HepG2 (cell line): ENCODE measurements around the gene TSPAN17. TPM values are rescaled to one million over a fixed set of nuclear protein-coding genes. Genes with fewer than 3 reads are reported as not detected.

Experiments used
- ARID3A ChIP-seq: IDR thresholded peaks from 2 replicates; pipeline ENCODE4 v1.6.1; 2012; ENCODE audit warnings: low read depth, low read length, improper control_type of control experiment
- ATF7 ChIP-seq, 2 experiments: fragments of 450-650 bp in 1 of 2; sonication (generic) in 1 of 2; formaldehyde crosslinking in 1 of 2; IDR thresholded peaks; 2 replicates each; pipeline versions ENCODE4 v1.4.0 to v1.6.1; 2016 to 2020; ENCODE audit warnings: antibody characterized with exemption in 1 of 2, mild to moderate bottlenecking in 1 of 2, missing genetic modification reagents in 1 of 2
- CENPX ChIP-seq: sonication (generic); formaldehyde crosslinking; IDR thresholded peaks from 2 replicates; pipeline ENCODE4 v1.9.0; 2021; ENCODE audit warnings: mild to moderate bottlenecking, missing genetic modification reagents, moderate library complexity
- FOSL2 ChIP-seq: sonication (generic); formaldehyde crosslinking; IDR thresholded peaks from 2 replicates; pipeline ENCODE4 v1.4.0; 2020; ENCODE audit warnings: missing genetic modification reagents
- FOXK2 ChIP-seq: fragments of 450-650 bp; IDR thresholded peaks from 2 replicates; pipeline ENCODE4 v1.6.1; 2016
- HBP1 ChIP-seq: IDR thresholded peaks from 2 replicates; pipeline ENCODE4 v1.6.1; 2016; ENCODE audit warnings: low read depth, control low read depth
- HMGXB3 ChIP-seq: sonication (generic); formaldehyde crosslinking; IDR thresholded peaks from 2 replicates; pipeline ENCODE4 v1.4.0; 2020; ENCODE audit warnings: missing genetic modification reagents, borderline replicate concordance
- JUND ChIP-seq: sonication (generic); formaldehyde crosslinking; IDR thresholded peaks from 2 replicates; pipeline ENCODE4 v1.8.0; 2022; ENCODE audit warnings: mild to moderate bottlenecking, missing genetic modification reagents
- KDM1A ChIP-seq: IDR thresholded peaks from 2 replicates; pipeline ENCODE4 v1.6.1; 2016; ENCODE audit warnings: missing compliant biosample characterization
- KLF15 ChIP-seq: sonication (generic); formaldehyde crosslinking; IDR thresholded peaks from 2 replicates; pipeline ENCODE4 v1.8.1; 2023; ENCODE audit warnings: borderline replicate concordance, mild to moderate bottlenecking, inconsistent platforms, missing genetic modification reagents, mixed read lengths
- KLF16 ChIP-seq, 2 experiments: sonication (generic) in 1 of 2; formaldehyde crosslinking in 1 of 2; IDR thresholded peaks; 2 replicates each; pipeline versions ENCODE4 v1.6.1 to v1.8.0; 2016 to 2023; ENCODE audit warnings: missing genetic modification reagents in 2 of 2, missing compliant biosample characterization in 1 of 2
- MATR3 ChIP-seq: sonication (generic); formaldehyde crosslinking; IDR thresholded peaks from 2 replicates; pipeline ENCODE4 v1.4.0; 2020; ENCODE audit warnings: missing genetic modification reagents
- MTF1 ChIP-seq: sonication (generic); formaldehyde crosslinking; IDR thresholded peaks from 2 replicates; pipeline ENCODE4 v1.5.0; 2020; ENCODE audit warnings: missing genetic modification reagents
- NBN ChIP-seq: fragments of 450-650 bp; conservative IDR thresholded peaks from 2 replicates; pipeline ENCODE4 v1.6.1; 2017
- NCOA5 ChIP-seq: sonication (generic); formaldehyde crosslinking; IDR thresholded peaks from 2 replicates; pipeline ENCODE4 v1.4.0; 2020; ENCODE audit warnings: missing genetic modification reagents
- NFATC3 ChIP-seq: sonication (generic); formaldehyde crosslinking; IDR thresholded peaks from 2 replicates; pipeline ENCODE4 v1.5.1; 2020; ENCODE audit warnings: mild to moderate bottlenecking, missing genetic modification reagents
- NFE2L2 ChIP-seq: fragments of 150-350 bp; IDR thresholded peaks from 2 replicates; pipeline ENCODE4 v1.6.1; 2014; ENCODE audit warnings: low read length
- PTBP1 ChIP-seq: fragments of 200-400 bp; formaldehyde crosslinking; IDR thresholded peaks from 2 replicates; pipeline ENCODE4 v1.6.1; 2018; ENCODE audit warnings: low read length, low read depth; ENCODE audit not compliant: poor library complexity, severe bottlenecking
- ZNF224 ChIP-seq: sonication (generic); formaldehyde crosslinking; IDR thresholded peaks from 2 replicates; pipeline ENCODE4 v1.5.0; 2020; ENCODE audit warnings: mild to moderate bottlenecking, missing genetic modification reagents
- ZNF333 ChIP-seq: sonication (generic); formaldehyde crosslinking; IDR thresholded peaks from 2 replicates; pipeline ENCODE4 v1.4.0; 2020; ENCODE audit warnings: mild to moderate bottlenecking, missing genetic modification reagents, borderline replicate concordance
- ZNF44 ChIP-seq: sonication (generic); formaldehyde crosslinking; IDR thresholded peaks from 2 replicates; pipeline ENCODE4 v1.5.1; 2020; ENCODE audit warnings: mild to moderate bottlenecking, missing genetic modification reagents
- ZNF570 ChIP-seq: sonication (generic); formaldehyde crosslinking; IDR thresholded peaks from 2 replicates; pipeline ENCODE4 v1.4.0; 2020; ENCODE audit warnings: mild to moderate bottlenecking, missing genetic modification reagents, borderline replicate concordance
- polyA plus RNA-seq, 8 experiments: library from polyadenylated mRNA; depleted of rRNA in 3 of 8; stranded (reverse) in 7 of 8; unstranded in 1 of 8; fragments of >200 nt; fragmentation: Illumina TruSeq in 4 of 8; extraction: Trizol in 4 of 8; gene quantifications; 2 replicates each; pipeline versions ENCODE4 v1.2.1 to v1.2.3, GENCODE V29; 2011 to 2016; ENCODE audit warnings: low read depth in 4 of 8, missing spikeins in 1 of 8, mixed read lengths in 1 of 8; ENCODE audit not compliant: insufficient read depth in 1 of 8
- total RNA-seq, 5 experiments: library from RNA; depleted of rRNA; stranded (reverse); fragments of >200 nt; fragmentation: Illumina TruSeq; extraction: Trizol; gene quantifications; 2 replicates each; pipeline ENCODE4 v1.2.3, GENCODE V29; 2016; ENCODE audit warnings: low read depth in 1 of 5
- TF ChIP-seq, protein P1 (sequence below): IDR thresholded peaks from 2 replicates; pipeline ENCODE4 v1.6.1; 2016; ENCODE audit warnings: mild to moderate bottlenecking, missing biosample characterization, missing genetic modification reagents
- TF ChIP-seq, protein P2 (sequence below): sonication (generic); formaldehyde crosslinking; IDR thresholded peaks from 2 replicates; pipeline ENCODE4 v1.8.0; 2023; ENCODE audit warnings: mild to moderate bottlenecking, missing genetic modification reagents

The TSPAN17 gene
- total and polyA plus RNA-seq, 2 of the 13 experiments (the other 11 are each of a cell fraction or from before 2014, with no cell fraction given), result 11.5 to 15.0 TPM

DNA sequence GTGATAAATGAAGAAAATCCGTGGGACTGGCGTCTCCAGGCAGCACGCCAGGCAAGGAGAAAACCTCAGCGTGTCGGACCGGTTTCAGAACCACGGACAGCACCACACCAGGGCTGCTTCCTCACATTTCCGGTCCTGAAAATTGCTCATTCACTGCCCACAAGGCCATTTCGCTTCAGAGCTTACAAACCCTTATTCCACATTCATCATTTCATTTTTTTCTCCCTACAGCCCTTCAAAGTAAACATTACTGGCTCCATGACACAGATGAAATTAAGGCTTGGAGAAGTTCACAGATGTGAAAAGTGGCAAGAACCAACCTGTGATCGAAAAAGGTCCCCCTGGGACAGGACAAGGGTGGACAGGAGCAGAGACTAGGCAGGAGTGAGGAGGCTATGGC is 35.8 kb upstream of the TSPAN17 start (continued):
- TF ChIP-seq HMGXB3 (CRISPR knock-in tag) (peak; percentile 85), FOXK2 (no peak), ATF7 (IDR thresholded peaks at IDR 0.05) (no peak), ATF7 (CRISPR knock-in tag; IDR thresholded peaks at IDR 0.05) (no peak), MTF1 (CRISPR knock-in tag) (no peak), NBN (no peak), ARID3A (no peak), NFATC3 (no peak), JUND (no peak), MATR3 (no peak), HBP1 (peak; percentile 92; the same call in 1 of the 2 replicates), KLF16 (CRISPR knock-in tag; IDR thresholded peaks at IDR 0.05) (peak in 1 of 2 experiments; percentile 91; a peak in 2 of 4 replicates), NFE2L2 (no peak), CENPX (no peak), FOSL2 (CRISPR knock-in tag) (peak; percentile 60), PTBP1 (no peak), ZNF333 (no peak; the same call in 1 of the 2 replicates), KDM1A (CRISPR knock-in tag) (no peak), NCOA5 (CRISPR knock-in tag) (no peak), ZNF44 (CRISPR knock-in tag) (no peak), ZNF570 (CRISPR knock-in tag) (no peak), KLF15 (CRISPR knock-in tag) (no peak), ZNF224 (CRISPR knock-in tag) (no peak)
- TF ChIP-seq, protein P1, sequence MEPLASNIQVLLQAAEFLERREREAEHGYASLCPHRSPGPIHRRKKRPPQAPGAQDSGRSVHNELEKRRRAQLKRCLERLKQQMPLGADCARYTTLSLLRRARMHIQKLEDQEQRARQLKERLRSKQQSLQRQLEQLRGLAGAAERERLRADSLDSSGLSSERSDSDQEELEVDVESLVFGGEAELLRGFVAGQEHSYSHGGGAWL (CRISPR knock-in tag), result peak; percentile 66; the same call in 1 of the 2 replicates
- TF ChIP-seq, protein P2, sequence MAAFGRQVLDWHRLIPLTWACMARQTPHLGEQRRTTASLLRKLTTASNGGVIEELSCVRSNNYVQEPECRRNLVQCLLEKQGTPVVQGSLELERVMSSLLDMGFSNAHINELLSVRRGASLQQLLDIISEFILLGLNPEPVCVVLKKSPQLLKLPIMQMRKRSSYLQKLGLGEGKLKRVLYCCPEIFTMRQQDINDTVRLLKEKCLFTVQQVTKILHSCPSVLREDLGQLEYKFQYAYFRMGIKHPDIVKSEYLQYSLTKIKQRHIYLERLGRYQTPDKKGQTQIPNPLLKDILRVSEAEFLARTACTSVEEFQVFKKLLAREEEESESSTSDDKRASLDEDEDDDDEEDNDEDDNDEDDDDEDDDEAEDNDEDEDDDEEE (CRISPR knock-in tag), result no peak
